SK-N-SH (cell line): ENCODE data around the gene ELMO3. TPM values are rescaled to one million over a fixed set of nuclear protein-coding genes. Genes with fewer than 3 reads are reported as not detected.

Source experiments
- CTCF ChIA-PET: fragments of 300-600, 350-600 bp; formaldehyde crosslinking; extraction: SDS; loops from one replicate; lab custom pipeline; 2021; lab: Yijun Ruan, JAX
- POLR2A ChIA-PET: fragments of 350-600 bp; sonication (Branson Sonifier 250); formaldehyde crosslinking; extraction: SDS; loops from one replicate; lab custom pipeline; 2020; ENCODE audit warnings: antibody characterized with exemption, inconsistent platforms; lab: Yijun Ruan, JAX
- DNase-seq: peaks from one replicate; pipeline ENCODE4 v3.0.0; 2012
- H2AFZ ChIP-seq: fragments of 200-600 bp; sonication (generic); 2 replicates; pipeline ENCODE4 v1.8.1; 2016; ENCODE audit warnings: antibody characterized with exemption, mild to moderate bottlenecking, low read depth
- H3F3A ChIP-seq: fragments of 200-600 bp; sonication (generic); replicated peaks from 2 replicates; pipeline ENCODE3; 2016; ENCODE audit warnings: antibody characterized with exemption, mild to moderate bottlenecking; ENCODE audit not compliant: insufficient read depth
- H3K27ac ChIP-seq, 2 experiments: fragments of 200-500 bp in 1 of 2; fragments of 200-600 bp in 1 of 2; sonication (Bioruptor generic) in 1 of 2; sonication (generic), shearing (Covaris generic) in 1 of 2; 2 replicates each; pipeline versions ENCODE4 v1.5.1 to v1.6.1; 2014 to 2016; ENCODE audit warnings: low read depth in 2 of 2, inconsistent platforms in 1 of 2, low read length in 1 of 2, mild to moderate bottlenecking in 1 of 2, mixed read lengths in 1 of 2
- H3K27me3 ChIP-seq: fragments of 200-600 bp; sonication (generic), shearing (Covaris generic); 2 replicates; pipeline ENCODE4 v1.6.1; 2016; ENCODE audit warnings: mixed run types; ENCODE audit not compliant: insufficient read depth
- H3K36me3 ChIP-seq, 2 experiments: fragments of 200-500 bp in 1 of 2; fragments of 200-600 bp in 1 of 2; sonication (Bioruptor generic) in 1 of 2; sonication (generic) in 1 of 2; replicated peaks in 1 of 2; 2 replicates each; pipeline versions ENCODE3 to v1.5.1; 2014 to 2016; ENCODE audit warnings: low read length in 1 of 2, mild to moderate bottlenecking in 1 of 2; ENCODE audit not compliant: insufficient read depth in 2 of 2, control insufficient read depth in 1 of 2
- H3K4me1 ChIP-seq, 2 experiments: fragments of 200-500 bp in 1 of 2; fragments of 200-600 bp in 1 of 2; sonication (Bioruptor generic) in 1 of 2; sonication (generic), shearing (Covaris generic) in 1 of 2; 2 replicates each; pipeline versions ENCODE4 v1.5.1 to v1.6.1; 2014 to 2016; ENCODE audit warnings: low read depth in 1 of 2, low read length in 1 of 2, mixed run types in 1 of 2; ENCODE audit not compliant: insufficient read depth in 2 of 2, control insufficient read depth in 1 of 2
- H3K4me2 ChIP-seq: fragments of 200-600 bp; sonication (generic), shearing (Covaris generic); 2 replicates; pipeline ENCODE4 v1.6.1; 2017; ENCODE audit warnings: mixed run types
- H3K4me3 ChIP-seq, 2 experiments: fragments of 200-500 bp in 1 of 2; fragments of 200-600 bp in 1 of 2; sonication (Bioruptor generic) in 1 of 2; sonication (generic), shearing (Covaris generic) in 1 of 2; 2 replicates each; pipeline versions ENCODE4 v1.5.1 to v1.8.1; 2014 to 2016; ENCODE audit warnings: low read depth in 2 of 2, inconsistent platforms in 1 of 2, low read length in 1 of 2, mild to moderate bottlenecking in 1 of 2, mixed read lengths in 1 of 2, moderate library complexity in 1 of 2
- H3K79me2 ChIP-seq: fragments of 200-600 bp; sonication (generic); 2 replicates; pipeline ENCODE4 v1.8.1; 2017; ENCODE audit warnings: mild to moderate bottlenecking; ENCODE audit not compliant: insufficient read depth
- H3K9ac ChIP-seq: fragments of 200-600 bp; sonication (generic); 2 replicates; pipeline ENCODE4 v1.6.1; 2017; ENCODE audit warnings: mixed run types
- H3K9me2 ChIP-seq: fragments of 200-600 bp; sonication (generic); 2 replicates; pipeline ENCODE4 v1.6.1; 2017; ENCODE audit warnings: mixed run types
- H3K9me3 ChIP-seq: fragments of 200-600 bp; sonication (generic); 2 replicates; pipeline ENCODE4 v1.6.1; 2017; ENCODE audit warnings: mixed run types, mild to moderate bottlenecking, moderate library complexity
- H4K20me1 ChIP-seq: fragments of 200-600 bp; sonication (generic); 2 replicates; pipeline ENCODE4 v1.6.1; 2017; ENCODE audit warnings: mild to moderate bottlenecking, mixed run types; ENCODE audit not compliant: insufficient read depth
- CHD2 ChIP-seq: fragments of 150-350 bp; IDR thresholded peaks from 2 replicates; pipeline ENCODE4 v1.6.1; 2018; ENCODE audit warnings: low read length; ENCODE audit not compliant: partially characterized antibody
- EP300 ChIP-seq, 2 experiments: IDR thresholded peaks; 2 replicates each; pipeline versions ENCODE4 v1.4.0 to v1.6.1; 2012; ENCODE audit warnings: borderline replicate concordance in 1 of 2, low read depth in 1 of 2, low read length in 1 of 2
- EZH2phosphoT487 ChIP-seq: fragments of 200-600 bp; sonication (generic); IDR thresholded peaks from 2 replicates; pipeline ENCODE4 v1.6.1; 2017; ENCODE audit warnings: low read depth, mixed run types, mild to moderate bottlenecking, antibody characterized with exemption, moderate library complexity, borderline replicate concordance
- GATA2 ChIP-seq: sonication (generic); formaldehyde crosslinking; IDR thresholded peaks from 2 replicates; pipeline ENCODE4 v1.5.0; 2020; ENCODE audit warnings: mild to moderate bottlenecking, missing genetic modification reagents
- JUND ChIP-seq: IDR thresholded peaks from 2 replicates; pipeline ENCODE4 v1.4.0; 2012
- MXI1 ChIP-seq: IDR thresholded peaks from 2 replicates; pipeline ENCODE4 v1.6.1; 2012; ENCODE audit warnings: mild to moderate bottlenecking, low read depth, low read length, improper control_type of control experiment
- NFIC ChIP-seq: IDR thresholded peaks from 2 replicates; pipeline ENCODE4 v1.4.0; 2012; ENCODE audit warnings: borderline replicate concordance
- POLR2AphosphoS5 ChIP-seq: IDR thresholded peaks from 2 replicates; pipeline ENCODE4 v1.6.1; 2012; ENCODE audit warnings: low read depth, low read length
- RAD21 ChIP-seq: IDR thresholded peaks from 2 replicates; pipeline ENCODE4 v1.6.1; 2012; ENCODE audit warnings: mild to moderate bottlenecking, low read length
- TAF1 ChIP-seq: IDR thresholded peaks from 2 replicates; pipeline ENCODE4 v1.6.1; 2012; ENCODE audit warnings: low read depth, mild to moderate bottlenecking, low read length, moderate library complexity, borderline replicate concordance
- TCF12 ChIP-seq: IDR thresholded peaks from 2 replicates; pipeline ENCODE4 v1.4.0; 2012
- TEAD4 ChIP-seq: IDR thresholded peaks from 2 replicates; pipeline ENCODE4 v1.4.0; 2012; ENCODE audit warnings: mild to moderate bottlenecking, borderline replicate concordance; ENCODE audit not compliant: insufficient read depth
- YY1 ChIP-seq: IDR thresholded peaks from 2 replicates; pipeline ENCODE4 v1.4.0; 2012; ENCODE audit warnings: low read depth, mild to moderate bottlenecking
- WGBS: methylation state at CpG from one replicate; pipeline ENCODE4 v1.1.6; 2017; ENCODE audit warnings: low lambda C conversion rate; 5-methylcytosine and 5-hydroxymethylcytosine counted together
- polyA plus RNA-seq, 3 experiments: library from polyadenylated mRNA; depleted of rRNA; stranded (reverse); fragments of >200 nt; gene quantifications; 2 replicates each; pipeline ENCODE4 v1.2.3, GENCODE V29; 2012
- TF ChIP-seq, protein P1 (sequence below): IDR thresholded peaks from 2 replicates; pipeline ENCODE4 v1.4.0; 2012; ENCODE audit warnings: low read depth
- TF ChIP-seq, protein P2 (sequence below): IDR thresholded peaks from 2 replicates; pipeline ENCODE4; 2012
- TF ChIP-seq, protein P3 (sequence below): IDR thresholded peaks from 2 replicates; pipeline ENCODE4 v1.4.0; 2012; ENCODE audit warnings: low read depth, borderline replicate concordance
- TF ChIP-seq, protein P4 (sequence below): IDR thresholded peaks from 2 replicates; pipeline ENCODE4 v1.4.0; 2012; ENCODE audit warnings: low read depth, borderline replicate concordance

ELMO3 gene
- polyA plus RNA-seq, 1 of the 3 experiments (the other 2 are of a cell fraction), result 2.3 TPM

DNA sequence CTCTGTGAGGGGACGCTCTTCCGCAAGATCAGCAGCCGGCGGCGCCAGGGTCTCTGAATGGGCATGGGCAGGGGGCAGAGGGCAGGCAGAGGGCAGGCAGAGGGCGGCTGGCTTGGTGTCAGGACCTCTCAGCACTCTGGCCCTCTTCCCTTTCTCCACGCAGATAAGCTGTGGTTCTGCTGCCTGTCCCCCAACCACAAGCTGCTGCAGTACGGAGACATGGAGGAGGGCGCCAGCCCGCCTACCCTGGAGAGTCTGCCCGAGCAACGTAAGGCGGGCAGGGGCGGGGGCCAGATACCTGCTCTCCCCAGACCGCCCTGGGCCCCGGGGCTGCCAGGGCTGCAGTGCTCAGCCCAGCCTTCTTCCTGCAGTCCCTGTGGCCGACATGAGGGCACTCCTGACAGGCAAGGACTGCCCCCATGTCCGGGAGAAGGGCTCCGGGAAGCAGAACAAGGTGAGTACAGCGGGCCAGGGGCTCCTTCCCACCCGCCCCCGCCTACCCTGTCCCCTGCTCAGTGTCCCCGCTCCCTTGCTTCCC lies 4.1 kb downstream of the ELMO3 start (continued):
- TF ChIP-seq, protein P1, sequence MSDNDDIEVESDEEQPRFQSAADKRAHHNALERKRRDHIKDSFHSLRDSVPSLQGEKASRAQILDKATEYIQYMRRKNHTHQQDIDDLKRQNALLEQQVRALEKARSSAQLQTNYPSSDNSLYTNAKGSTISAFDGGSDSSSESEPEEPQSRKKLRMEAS, result no peak
- no peak for TF ChIP-seq YY1
- TF ChIP-seq, protein P2, sequence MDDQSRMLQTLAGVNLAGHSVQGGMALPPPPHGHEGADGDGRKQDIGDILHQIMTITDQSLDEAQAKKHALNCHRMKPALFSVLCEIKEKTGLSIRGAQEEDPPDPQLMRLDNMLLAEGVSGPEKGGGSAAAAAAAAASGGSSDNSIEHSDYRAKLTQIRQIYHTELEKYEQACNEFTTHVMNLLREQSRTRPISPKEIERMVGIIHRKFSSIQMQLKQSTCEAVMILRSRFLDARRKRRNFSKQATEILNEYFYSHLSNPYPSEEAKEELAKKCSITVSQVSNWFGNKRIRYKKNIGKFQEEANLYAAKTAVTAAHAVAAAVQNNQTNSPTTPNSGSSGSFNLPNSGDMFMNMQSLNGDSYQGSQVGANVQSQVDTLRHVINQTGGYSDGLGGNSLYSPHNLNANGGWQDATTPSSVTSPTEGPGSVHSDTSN, result no peak
- TF ChIP-seq JUND, result no peak
- TF ChIP-seq, protein P3, sequence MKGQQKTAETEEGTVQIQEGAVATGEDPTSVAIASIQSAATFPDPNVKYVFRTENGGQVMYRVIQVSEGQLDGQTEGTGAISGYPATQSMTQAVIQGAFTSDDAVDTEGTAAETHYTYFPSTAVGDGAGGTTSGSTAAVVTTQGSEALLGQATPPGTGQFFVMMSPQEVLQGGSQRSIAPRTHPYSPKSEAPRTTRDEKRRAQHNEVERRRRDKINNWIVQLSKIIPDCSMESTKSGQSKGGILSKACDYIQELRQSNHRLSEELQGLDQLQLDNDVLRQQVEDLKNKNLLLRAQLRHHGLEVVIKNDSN, result no peak

DNA sequence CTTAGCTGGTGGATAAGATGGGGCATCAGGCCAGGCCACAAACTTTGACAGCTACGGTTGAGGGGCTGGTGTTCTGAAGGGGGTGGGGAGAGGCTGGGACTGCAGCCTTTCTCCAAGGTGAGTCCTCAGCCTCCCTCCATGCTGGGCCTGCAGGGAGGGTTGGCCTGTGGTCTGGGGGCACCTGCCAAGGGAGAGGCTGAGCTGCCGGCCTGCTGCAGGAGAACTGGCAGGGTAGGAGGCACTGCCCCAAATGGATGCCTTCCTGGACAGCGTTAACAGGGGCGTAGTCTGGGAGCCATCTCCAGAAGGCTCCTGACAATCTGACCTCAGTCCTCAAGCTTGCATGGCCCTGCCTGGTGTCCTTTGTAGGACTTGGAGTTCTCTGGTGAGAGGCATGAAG lies 5.1 kb downstream of the ELMO3 start:
- 100% methylated on average over 3 of the region's 4 CpGs for WGBS
- Histone ChIP-seq H2AFZ (no peak overlapping the region), H3K4me2 (no peak overlapping the region), H3K9me2 (no peaks in the 10 kb centered on the region), H3K27me3 (no peaks in the 10 kb centered on the region), H3K79me2 (no peaks in the 10 kb centered on the region), H3K36me3 (peaks cover 0 to 40% of the 10 kb centered on the region in 2 experiments), H4K20me1 (no peaks in the 10 kb centered on the region), H3K9me3 (no peaks in the 10 kb centered on the region), H3K4me1 (peaks cover 8 to 11% of the 10 kb centered on the region in 2 experiments; a peak in 2 of 4 replicates), H3K4me3 (no peak overlapping the region), H3K9ac (no peak overlapping the region), H3F3A (peaks cover 4% of the 10 kb centered on the region), H3K27ac (no peak overlapping the region)
- ChIA-PET POLR2A (no interaction called here), CTCF (no interaction called here)
- TF ChIP-seq POLR2AphosphoS5 (0 out of 2 replicates have a peak, but pooled peaks have one; percentile 10), RAD21 (no peak)
- no peak for DNase-seq

DNA sequence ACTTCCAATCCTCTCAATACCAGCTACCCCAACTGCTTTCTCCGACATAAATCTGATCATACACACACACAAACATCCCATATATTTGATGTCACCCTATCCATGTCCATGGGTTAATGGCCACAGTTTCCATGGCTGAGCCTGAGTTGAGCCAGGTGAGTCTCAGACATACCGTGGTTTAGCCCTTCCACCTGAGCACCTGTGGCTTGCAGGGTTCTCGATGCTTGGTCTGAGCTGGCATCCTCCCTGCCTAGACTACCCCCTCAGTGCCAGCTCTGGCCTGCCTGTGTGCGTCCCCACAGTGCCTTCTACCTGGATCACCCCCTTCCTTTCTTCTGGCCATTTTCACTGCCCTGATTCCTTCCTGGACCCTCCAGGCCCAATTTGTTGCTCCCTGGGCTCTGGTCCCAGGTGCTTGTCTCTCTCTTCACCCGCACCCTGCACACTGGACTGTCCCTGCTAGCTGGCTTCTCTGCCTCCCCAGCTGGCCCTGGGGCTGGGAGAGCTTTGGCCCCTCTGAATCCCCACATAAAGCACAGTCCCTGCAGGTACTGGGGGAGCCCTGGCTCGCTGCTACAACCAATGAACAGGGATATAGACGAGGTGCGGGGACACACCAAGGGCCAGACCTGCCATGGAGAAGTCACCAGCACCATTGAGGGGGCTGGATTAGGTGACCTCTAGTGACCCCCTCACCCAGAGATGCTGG lies 7.4 kb downstream of the ELMO3 start:
- H3K27me3 ChIP-seq, result no peaks in the 10 kb centered on the region
- peaks cover 8 to 11% of the 10 kb centered on the region in 2 experiments; a peak in 2 of 4 replicates for H3K4me1 ChIP-seq
- H2AFZ ChIP-seq, result no peak overlapping the region
- no peaks in the 10 kb centered on the region for H3K9me3 ChIP-seq
- H3K27ac ChIP-seq, result no peak overlapping the region; a peak in 1 of 4 replicates
- H3K9ac ChIP-seq, result no peak overlapping the region
- H3K79me2 ChIP-seq, result no peaks in the 10 kb centered on the region
- no peaks in the 10 kb centered on the region for H4K20me1 ChIP-seq
- H3K9me2 ChIP-seq, result no peaks in the 10 kb centered on the region
- DNase-seq, result no peak
- H3F3A ChIP-seq, result peaks cover 4% of the 10 kb centered on the region
- peaks cover 0 to 29% of the 10 kb centered on the region in 2 experiments for H3K36me3 ChIP-seq
- POLR2A ChIA-PET, result interaction anchor here (1.8 to 4.0 kb wide), 4 partner anchors 8 to 21 kb away, joined by 7 to 21 read pairs (median 8); partner anchors contain the start of gene TMEM208
- no peak overlapping the region for H3K4me2 ChIP-seq
- no peak overlapping the region for H3K4me3 ChIP-seq
- TF ChIP-seq CHD2 (no peak), TCF12 (no peak), GATA2 (CRISPR knock-in tag) (no peak), TAF1 (no peak), EP300 (IDR thresholded peaks at IDR 0.05; ENCODE audit: borderline replicate concordance in 1 of 2, low read depth in 1 of 2, low read length in 1 of 2) (no peak), YY1 (no peak), MXI1 (no peak), EZH2phosphoT487 (no peak), TEAD4 (no peak), NFIC (no peak)
- TF ChIP-seq, protein P3, result no peak
- TF ChIP-seq, protein P1, result no peak
- TF ChIP-seq, protein P4, sequence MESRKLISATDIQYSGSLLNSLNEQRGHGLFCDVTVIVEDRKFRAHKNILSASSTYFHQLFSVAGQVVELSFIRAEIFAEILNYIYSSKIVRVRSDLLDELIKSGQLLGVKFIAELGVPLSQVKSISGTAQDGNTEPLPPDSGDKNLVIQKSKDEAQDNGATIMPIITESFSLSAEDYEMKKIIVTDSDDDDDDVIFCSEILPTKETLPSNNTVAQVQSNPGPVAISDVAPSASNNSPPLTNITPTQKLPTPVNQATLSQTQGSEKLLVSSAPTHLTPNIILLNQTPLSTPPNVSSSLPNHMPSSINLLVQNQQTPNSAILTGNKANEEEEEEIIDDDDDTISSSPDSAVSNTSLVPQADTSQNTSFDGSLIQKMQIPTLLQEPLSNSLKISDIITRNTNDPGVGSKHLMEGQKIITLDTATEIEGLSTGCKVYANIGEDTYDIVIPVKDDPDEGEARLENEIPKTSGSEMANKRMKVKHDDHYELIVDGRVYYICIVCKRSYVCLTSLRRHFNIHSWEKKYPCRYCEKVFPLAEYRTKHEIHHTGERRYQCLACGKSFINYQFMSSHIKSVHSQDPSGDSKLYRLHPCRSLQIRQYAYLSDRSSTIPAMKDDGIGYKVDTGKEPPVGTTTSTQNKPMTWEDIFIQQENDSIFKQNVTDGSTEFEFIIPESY, result no peak
- 92% methylated on average over 8 of the region's 8 CpGs for WGBS
- CTCF ChIA-PET, result interaction anchor here (1.5 kb wide), 1 partner anchor 21 kb away, joined by 3 read pairs; no protein-coding TSS in a partner anchor
